C4-2B (cell line): ENCODE results near the gene MORN5.

ENCODE experiments used
- H3K27ac ChIP-seq: fragments of 450-650 bp; 2 replicates; pipeline ENCODE4 v1.5.1; 2017
- ZFX ChIP-seq: fragments of 450-650 bp; IDR thresholded peaks from 2 replicates; pipeline ENCODE4 v1.6.1; 2017
- TF ChIP-seq, protein P1 (sequence below): fragments of 450-650 bp; conservative IDR thresholded peaks from 2 replicates; pipeline ENCODE4 v1.5.1; 2017; ENCODE audit warnings: mild to moderate bottlenecking

MORN5 gene

DNA sequence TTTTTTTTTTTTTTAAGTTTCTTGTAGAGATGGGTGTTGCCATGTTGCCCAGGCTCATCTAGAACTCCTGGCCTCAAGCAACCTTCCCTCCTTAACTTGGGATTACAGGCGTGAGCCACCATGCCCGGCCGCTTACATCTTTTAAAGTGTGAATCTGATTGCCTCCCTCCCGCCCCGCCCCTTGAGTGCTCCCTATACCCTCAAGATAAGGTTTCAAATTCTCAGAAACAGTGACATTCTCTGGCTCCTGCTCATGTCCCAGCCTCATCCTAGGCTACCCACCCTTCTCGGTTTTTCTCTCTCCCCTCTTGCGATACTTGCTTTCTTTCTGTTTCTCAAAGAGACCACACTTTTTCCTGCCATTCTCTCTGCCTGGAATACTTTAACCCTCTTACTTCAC lies 12.4 kb downstream of the MORN5 start:
- H3K27ac ChIP-seq: no peak overlapping the region
- no peak for TF ChIP-seq ZFX
- TF ChIP-seq, protein P1, sequence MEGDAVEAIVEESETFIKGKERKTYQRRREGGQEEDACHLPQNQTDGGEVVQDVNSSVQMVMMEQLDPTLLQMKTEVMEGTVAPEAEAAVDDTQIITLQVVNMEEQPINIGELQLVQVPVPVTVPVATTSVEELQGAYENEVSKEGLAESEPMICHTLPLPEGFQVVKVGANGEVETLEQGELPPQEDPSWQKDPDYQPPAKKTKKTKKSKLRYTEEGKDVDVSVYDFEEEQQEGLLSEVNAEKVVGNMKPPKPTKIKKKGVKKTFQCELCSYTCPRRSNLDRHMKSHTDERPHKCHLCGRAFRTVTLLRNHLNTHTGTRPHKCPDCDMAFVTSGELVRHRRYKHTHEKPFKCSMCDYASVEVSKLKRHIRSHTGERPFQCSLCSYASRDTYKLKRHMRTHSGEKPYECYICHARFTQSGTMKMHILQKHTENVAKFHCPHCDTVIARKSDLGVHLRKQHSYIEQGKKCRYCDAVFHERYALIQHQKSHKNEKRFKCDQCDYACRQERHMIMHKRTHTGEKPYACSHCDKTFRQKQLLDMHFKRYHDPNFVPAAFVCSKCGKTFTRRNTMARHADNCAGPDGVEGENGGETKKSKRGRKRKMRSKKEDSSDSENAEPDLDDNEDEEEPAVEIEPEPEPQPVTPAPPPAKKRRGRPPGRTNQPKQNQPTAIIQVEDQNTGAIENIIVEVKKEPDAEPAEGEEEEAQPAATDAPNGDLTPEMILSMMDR: no peak

DNA sequence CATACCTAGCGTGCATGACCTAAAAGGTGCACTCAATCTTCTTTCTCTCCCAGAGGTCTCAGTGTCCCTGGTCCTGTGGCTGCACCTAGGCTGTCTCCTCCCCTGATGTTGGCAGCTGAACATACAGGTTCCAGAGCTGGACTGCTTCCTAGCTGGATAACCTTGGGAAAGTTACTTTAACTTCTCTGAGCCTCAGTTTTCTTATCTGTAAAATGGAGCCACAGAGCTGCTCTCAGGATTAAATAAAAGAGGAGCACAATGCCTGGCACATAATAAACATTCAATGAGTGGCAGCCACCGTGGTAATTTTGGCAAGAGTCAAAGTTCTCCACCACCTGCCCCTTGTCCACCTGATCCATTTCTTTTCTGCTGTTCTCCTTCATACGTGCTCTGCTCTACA lies 14.0 kb downstream of the MORN5 start:
- no peak overlapping the region for H3K27ac ChIP-seq
- TF ChIP-seq, protein P1: no peak
- TF ChIP-seq ZFX: no peak

DNA sequence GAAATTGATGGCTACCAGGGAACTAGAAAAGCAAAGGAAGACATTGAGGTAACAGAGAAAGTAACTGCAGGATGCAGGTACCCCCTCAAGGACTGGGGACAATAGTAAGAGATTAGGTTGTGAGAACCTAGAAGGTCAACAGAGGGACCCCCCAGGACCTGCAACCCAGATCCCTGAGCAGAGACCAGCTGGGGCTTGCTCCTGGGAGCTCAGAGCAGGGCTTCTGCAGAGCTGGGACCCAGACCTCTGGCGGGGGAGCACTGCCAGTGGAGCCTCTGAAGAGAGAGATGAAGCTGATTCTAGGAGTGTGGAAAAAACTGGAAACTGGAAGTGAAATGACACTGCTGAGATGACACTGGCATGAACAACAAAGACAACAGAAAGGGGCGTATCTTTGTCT lies 17.2 kb downstream of the MORN5 start:
- TF ChIP-seq, protein P1: no peak
- H3K27ac ChIP-seq: no peak overlapping the region

DNA sequence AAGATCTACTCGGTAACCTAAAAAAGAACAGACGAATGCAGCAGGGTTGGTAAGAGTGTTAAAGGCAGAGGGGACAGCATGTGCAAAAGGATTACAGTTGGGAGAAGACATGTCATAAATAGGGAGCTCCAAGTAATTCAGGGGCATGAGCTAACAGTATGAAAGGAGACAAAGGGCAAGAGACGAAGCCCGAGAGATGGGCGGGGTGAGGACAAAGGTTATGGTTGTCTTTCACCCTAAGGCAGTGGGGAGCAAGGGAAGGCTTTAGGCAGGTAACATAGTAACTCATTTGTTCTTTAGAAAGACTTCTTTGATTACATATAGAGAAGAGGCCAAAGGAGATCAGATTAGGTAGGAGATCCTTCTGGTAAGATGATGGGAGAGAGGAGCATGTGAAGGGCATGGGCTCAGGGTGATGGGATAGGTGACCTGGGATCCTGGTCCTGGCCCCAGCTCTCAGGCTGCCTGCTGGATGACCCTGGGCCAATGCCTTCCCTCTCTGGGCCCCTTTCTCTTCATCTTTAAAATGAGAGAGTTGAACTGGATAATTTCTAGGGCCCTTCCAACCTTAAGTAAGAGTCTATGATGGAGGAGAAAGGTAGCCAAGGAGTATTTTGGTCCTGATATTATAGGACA lies 19.5 kb downstream of the MORN5 start:
- TF ChIP-seq, protein P1: no peak
- TF ChIP-seq ZFX: no peak
- H3K27ac ChIP-seq: no peak overlapping the region

DNA sequence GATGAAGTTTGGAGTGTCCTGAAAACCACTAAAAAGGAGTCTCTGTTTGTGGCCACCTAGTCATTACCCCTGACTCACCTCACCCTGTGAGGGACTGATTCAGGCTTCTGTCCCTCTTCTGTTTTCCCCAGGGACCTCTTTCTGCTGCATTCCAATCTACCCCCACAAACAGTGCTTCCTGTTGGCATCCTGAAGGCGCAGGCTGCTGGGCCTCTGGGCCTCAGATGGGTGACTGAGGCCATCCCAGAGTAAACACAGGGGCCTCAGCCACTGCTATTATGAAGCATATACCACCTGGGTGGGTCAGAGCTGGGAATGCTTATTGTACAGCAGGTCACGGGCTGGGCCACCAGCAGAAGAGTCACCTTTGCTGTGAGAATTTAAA lies 20.0 kb downstream of the MORN5 start:
- TF ChIP-seq, protein P1: no peak
- TF ChIP-seq ZFX: no peak
- H3K27ac ChIP-seq: no peak overlapping the region

DNA sequence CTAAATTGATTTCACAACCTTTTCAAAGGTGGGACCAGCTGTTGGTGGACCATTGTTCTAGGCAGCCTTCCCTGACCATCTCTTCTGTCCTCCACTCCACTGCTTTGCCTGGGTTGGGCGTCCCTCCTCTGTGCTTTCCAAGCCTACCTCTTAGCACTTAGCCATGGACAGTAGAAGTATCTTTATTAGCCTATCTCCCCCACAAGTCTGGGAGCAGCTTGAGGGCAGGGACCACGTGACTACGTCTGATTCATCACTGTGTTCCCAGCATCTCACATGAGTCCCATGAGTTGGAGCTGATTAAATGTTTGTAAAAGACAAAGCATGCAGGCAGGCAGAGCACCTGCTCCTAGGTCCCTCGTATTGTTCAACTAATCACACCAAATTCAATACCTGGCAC lies 20.9 kb downstream of the MORN5 start:
- H3K27ac ChIP-seq: no peak overlapping the region
- TF ChIP-seq ZFX: no peak
- TF ChIP-seq, protein P1: no peak

DNA sequence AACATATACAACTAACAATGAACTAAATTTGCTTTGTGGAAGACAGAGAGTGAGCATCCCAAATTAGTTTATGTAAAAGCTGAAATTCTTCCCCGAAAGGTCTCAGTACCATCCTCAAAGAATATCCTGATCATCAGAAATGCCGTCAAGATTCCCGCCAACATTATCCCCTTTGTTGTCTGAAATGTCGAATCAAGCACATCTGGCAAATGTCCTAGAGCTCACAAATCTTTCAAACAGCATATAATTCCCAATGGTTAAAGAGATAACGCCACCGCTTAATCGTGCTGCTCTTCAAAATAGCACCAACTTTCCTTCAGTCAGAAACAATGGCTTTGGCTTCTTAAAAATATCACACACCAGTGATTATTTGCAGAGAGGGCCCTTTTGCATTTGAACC lies 23.8 kb downstream of the MORN5 start:
- H3K27ac ChIP-seq: no peak overlapping the region
- no peak for TF ChIP-seq ZFX
- TF ChIP-seq, protein P1: no peak
